HG02588 (cell line): ENCODE results near the gene FOXD1.
"Not testable (repeated sequence)": the region's sequence is repeated elsewhere in the genome, so short reads cannot be mapped to it uniquely, and the experiment has no call there.

Source experiments
- ATAC-seq: cut with Tn5 transposase; IDR thresholded peaks from one replicate; pipeline ENCODE4 v1.9.1; 2021; ENCODE audit warnings: mild to moderate bottlenecking, moderate library complexity; ENCODE audit not compliant: unreplicated experiment

Gene FOXD1

DNA sequence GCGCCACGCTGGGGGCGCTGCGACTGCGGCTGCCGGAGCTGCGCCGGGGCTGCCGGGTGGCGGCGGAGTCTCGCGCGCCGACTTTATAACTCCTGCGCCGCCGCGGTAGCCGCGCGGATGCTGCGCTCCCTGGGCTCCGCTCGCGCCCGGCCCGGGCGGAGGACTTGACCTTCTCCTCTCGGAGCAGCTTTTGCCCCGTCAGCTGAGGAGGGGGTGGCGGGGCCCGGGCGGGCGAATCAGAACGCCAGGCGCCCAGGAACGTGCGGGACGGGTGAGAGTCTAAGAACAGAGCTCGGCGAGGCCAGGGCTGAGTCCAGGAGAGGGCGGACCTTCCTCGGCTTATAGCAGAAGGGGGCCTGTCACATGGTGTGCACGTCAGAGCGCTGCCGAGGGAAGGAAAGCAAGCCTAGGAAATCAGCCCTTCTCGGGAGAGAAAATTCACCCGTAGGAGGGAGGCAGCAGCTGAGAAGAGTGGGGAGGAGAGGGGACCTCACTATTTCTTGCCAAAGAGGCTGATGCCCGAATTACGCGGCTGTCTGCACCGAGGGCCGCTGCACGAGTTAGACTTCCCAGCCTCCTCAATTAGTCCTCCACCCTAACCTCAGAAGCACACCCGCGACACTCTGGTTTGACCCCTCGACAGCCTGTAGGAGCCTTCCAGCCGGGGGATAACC lies at the start of gene FOXD1:
Gene FOXD1, minus strand, starts transcription at position 315 of the 674 bp plus-strand sequence. CDS start 415 bp downstream, outside the sequence.
- peak; percentile 42 for ATAC-seq

DNA sequence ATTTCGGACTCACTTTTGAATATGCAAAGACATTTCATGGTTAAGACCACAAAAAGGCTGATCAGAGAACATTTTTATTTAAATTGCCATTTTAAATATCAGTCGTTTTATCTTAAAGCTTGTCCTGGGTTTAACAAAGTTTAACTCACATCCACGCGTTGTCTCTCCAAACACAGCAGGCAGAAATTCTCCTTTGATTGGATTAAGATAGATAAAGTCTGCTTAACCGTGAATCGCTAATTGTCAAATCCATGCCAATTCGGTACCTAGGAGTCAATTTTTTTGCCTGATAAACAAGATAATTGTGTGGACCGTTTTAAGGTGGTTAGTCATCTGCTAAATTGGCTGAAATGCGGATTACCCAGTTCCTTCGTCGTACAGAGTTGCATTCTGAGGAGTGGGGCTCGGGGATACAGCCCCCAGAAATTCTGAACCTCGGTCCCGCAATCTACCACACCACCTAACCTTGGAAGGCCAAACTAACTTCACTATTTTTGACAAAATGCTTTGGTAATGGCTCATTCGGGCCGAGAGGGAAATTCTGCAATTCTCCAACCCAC lies 49.0 kb upstream of the FOXD1 start:
- ATAC-seq, result no peak

- ATAC-seq, result no peak
Measured at GRCh38 chr5:73496984-73497457, 48.4 kb upstream of the FOXD1 start.

GRCh38 chr5:73495772-73496335 lies 47.3 kb upstream of the FOXD1 start:
- ATAC-seq, result no peak

GRCh38 chr5:73494721-73495120 lies 46.1 kb upstream of the FOXD1 start:
- ATAC-seq, result no peak

DNA sequence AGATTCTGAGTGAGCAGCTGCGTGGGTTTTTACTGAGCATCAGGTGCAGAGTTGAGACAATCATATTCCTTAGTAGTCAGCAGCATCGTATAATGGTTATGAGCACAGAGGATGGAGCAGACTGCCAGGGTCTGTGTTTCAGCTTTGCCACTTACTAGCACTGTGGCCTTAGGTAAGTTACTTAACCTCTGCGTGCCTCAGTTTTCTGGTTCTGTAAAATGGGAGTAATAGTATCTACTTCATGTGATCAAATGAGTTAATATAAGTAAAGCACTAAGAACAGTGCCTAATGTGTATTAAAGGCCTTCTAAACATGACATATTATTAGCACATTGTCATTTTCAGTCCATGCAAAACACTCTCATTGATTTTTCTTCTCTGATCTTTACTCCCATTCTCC lies 44.8 kb upstream of the FOXD1 start:
- no peak for ATAC-seq

DNA sequence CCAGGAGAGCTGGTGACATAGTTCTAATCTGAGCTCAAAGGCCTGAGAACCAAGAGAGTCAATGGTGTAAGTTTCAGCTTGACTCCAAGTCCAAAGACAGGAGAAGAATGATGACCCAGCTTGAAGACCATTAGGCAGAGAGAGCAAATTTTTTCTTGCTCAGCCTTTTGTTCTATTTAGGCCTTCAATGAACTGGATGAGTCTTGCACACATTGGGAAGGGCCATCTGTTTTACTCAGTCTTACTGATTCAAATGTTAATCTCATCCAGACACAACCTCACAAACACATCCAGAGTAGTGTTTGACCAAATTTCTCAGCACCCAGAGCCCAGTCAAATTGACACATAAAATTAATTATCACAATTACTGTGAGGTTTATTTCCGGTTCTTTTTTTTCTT lies 42.6 kb upstream of the FOXD1 start:
- no peak for ATAC-seq

GRCh38 chr5:73490088-73490487 lies 41.5 kb upstream of the FOXD1 start:
- ATAC-seq, result no peak

- no peak for ATAC-seq
Measured at GRCh38 chr5:73488806-73489205, 40.2 kb upstream of the FOXD1 start.

GRCh38 chr5:73487815-73488214 lies 39.2 kb upstream of the FOXD1 start:
- ATAC-seq, result no peak

DNA sequence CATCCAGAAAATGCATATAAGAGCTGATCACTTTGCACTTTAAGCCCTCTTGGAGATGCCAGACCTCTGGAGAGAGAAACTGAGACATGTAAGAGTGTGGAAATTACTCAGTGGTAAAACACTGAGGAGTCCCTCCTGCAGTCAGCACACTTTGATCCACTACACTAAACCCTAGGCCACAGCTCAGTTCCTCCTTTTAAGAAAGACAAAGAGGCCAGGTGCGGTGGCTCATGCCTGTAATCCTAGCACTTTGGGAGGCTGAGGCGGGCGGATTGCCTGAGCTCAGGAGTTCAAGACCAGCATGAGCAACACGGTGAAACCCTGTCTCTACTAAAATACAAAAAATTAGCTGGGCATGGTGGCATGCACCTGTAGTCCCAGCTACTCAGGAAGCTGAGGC lies 38.7 kb upstream of the FOXD1 start:
- ATAC-seq, result not testable (repeated sequence)

DNA sequence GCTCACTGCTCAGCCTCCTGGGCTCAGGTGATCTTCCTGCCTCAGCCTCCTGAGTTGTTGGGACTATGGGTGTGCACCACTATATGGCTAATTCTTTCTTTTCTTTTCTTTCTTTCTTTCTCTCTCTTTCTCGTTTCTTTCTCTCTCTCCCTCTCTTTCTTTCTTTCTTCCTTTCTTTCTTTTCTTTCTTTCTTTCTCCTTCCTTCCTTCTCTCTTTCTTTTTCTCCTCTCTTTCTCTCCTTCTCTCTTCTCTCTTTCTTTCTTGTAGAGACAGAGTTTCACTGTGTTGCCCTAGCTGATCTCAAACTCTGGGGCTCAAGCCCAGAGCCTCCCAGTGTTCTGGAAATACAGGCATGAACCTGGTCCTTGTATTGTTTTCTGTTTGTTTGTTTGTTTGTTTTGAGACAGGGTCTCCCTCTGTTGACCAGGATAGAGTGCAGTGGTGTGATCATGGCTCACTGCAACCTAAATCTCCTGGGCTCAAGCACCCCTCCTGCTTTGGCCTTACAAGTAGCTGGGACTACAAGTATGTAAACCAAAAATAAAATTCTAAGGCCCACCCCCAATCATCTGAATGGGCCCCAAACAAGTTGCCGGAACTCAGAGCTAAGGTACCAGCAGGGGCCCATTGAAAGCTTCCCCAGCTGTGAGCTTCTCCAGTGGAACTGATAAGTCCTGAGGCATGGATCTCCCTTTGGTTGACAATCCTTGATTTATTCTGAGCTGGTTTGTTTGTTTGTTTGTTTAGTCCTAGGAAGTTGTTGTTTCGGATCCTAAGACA lies 37.7 kb upstream of the FOXD1 start:
- no peak for ATAC-seq

DNA sequence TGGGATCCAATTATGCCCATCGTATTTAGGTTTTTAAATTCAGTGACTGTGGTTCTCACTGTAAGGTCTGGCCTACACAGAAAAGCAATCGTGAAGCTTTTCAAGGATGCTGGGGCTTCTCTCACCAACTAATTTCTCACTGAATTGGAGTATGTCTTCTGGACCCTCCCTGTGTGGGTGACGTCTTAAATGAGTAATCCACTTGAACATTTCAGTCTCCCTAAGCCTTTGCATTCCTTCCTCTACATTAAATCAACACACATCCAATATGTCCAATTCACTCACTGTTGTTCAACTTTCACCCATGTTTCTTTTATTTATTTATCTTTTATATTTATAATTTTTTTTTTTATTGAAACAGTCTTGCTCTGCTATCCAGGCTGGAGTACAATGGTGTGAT lies 37.1 kb upstream of the FOXD1 start:
- no peak for ATAC-seq

- ATAC-seq, result no peak
Measured at GRCh38 chr5:73484511-73484910, 35.9 kb upstream of the FOXD1 start.

- ATAC-seq, result no peak
Measured at GRCh38 chr5:73483676-73484075, 35.1 kb upstream of the FOXD1 start.

GRCh38 chr5:73482383-73483136 lies 34.0 kb upstream of the FOXD1 start:
- no peak for ATAC-seq

DNA sequence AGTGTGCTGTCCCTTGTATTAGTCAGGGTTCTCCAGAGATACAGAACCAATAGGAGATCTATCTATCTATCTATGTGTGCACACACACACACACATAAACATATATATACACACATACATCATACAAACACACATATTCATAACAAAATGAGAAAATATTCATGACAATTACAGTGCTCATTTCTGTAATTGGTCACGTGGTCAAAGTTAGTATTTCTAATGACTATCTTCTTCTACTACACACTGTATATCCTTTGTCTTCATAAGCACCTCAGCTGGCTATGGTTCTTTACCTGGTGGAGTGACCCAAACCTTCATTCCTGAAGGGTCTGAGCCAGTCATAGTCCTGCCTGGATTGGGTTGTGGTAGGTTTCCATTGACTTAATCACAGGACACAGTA lies 31.9 kb upstream of the FOXD1 start:
- ATAC-seq, result no peak

DNA sequence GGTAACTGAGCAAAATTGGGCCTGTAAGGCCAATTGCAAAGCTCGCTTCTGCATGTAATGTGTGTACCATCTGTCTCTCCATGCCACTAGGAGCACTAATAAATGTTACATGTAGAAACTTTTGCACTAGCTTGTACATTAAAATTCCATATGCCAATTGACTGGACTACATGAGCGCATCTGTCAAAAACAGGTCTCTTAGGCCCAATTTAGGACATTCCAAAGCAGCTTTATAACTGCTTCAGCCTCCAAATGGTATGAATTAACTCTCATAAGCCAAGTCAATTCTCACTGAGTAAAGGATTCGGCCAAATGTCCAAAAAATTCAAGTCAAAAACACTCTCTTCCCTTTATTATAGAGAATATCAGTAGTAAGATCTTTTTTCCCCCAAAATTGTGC lies 23.5 kb upstream of the FOXD1 start:
- no peak for ATAC-seq

DNA sequence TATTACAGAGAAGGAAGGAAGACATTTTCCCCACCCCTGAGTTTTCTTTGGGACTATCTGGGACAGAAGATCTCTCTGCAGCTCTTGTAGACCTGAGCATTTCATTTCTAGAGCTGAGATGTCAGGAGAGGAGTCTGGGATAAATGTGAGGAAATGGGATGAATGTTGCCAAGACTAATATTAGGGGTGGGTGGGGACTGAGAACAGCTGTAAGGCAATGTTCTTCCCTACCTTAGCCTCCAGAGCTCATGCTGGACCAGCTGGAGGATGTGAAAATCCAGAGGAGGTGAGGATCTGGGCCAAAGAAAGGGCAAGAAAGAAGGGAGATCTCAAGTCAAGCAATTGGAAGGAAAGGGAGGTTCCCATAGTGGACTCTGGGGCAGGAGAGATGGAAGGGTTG lies 23.1 kb upstream of the FOXD1 start:
- no peak for ATAC-seq

GRCh38 chr5:73469878-73470277 lies 21.3 kb upstream of the FOXD1 start:
- ATAC-seq, result no peak

- not testable (repeated sequence) for ATAC-seq
Measured at GRCh38 chr5:73468638-73469037, 20.1 kb upstream of the FOXD1 start.
